ENCODE results near the gene SPRR2E.
"Not testable (repeated sequence)": the region's sequence is repeated elsewhere in the genome, so short reads cannot be mapped to it uniquely, and the experiment has no call there.

Gene SPRR2E

DNA sequence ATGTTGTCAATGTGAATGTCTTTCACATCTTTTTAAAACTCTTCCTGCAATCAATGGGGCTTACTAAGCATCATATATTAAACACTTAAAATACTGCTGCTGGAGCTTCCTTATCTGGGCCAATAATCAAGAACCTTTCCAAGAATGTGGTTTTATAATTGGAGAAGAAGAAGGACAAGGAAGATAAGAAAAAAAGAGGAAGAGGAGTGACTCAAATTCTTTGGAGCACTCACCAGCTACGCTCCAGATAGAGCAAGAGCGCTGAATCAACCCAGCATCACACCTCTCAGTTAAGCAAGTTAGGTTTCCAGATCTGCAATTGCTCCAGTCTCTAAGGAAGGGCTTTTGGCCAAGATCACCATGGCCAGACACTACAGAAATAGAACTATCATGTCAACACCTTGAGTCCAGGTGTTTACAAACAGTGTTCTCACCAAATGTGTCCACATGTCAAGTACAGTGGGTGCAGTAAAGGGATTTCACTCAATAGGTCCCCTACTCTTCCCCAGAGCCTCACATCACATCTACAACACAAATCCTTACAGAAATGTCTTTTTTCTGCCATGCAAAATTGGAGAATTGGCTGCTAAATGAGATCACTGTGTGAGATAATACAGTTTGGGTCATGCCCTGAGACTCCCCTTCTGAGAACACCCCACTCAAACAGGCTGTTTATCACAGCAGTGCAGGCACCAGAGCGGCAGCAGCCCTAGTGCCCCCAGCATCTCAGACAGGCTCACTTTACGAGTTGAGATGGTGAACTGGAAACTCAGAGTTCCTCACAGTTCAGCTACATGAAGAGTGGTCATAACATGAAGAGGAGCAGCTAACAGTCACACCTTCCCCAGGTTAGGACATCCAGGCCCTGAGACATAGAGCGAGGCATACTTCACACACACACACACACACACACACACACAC is 21.3 kb downstream of the SPRR2E start:
- H3K4me3 ChIP-seq (ENCODE audit: insufficient read depth, low read depth, low read length, poor library complexity, severe bottlenecking): no peak overlapping the region
- no peak overlapping the region for H3K27ac ChIP-seq (ENCODE audit: insufficient read depth, low read length, poor library complexity, severe bottlenecking)
- DNase-seq: no peak
- H3K36me3 ChIP-seq (ENCODE audit: control insufficient read depth, insufficient read depth, low read length): no peaks in the 10 kb centered on the region
- H3K9me3 ChIP-seq (ENCODE audit: control insufficient read depth, low read length): no peaks in the 10 kb centered on the region
- H3K27me3 ChIP-seq (replicated peaks; ENCODE audit: control insufficient read depth, insufficient read depth, low read length, poor library complexity, severe bottlenecking): peaks cover 2% of the 10 kb centered on the region
- H3K4me1 ChIP-seq (ENCODE audit: control insufficient read depth, insufficient read depth, low read length, poor library complexity, severe bottlenecking): no peaks in the 10 kb centered on the region

DNA sequence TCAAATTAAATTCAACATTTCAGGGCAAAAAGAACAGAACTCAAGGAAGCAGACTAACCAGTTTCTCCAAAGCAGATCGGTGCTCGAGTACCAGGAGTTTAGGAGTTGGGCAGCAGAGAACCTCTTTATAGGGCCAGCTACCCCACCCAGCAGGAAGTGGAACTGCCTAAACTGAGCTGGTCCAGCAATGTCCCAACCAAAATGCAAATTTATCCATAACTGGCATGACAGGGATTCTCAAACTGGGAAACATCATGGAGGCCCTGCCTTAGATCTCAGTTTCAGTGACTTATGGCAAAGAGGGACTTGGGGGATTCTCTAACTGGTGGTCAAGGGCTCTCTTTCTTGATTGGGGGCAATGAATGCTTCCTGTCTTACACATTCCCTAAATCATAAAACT is 22.8 kb downstream of the SPRR2E start, which contains the start of gene SPRR2B:
TSS of gene SPRR2B (minus strand) at position 101 of the 400 bp plus-strand sequence. CDS start 772 bp downstream, outside the sequence.
- DNase-seq: no peak
- Histone ChIP-seq H3K4me1 (ENCODE audit: control insufficient read depth, insufficient read depth, low read length, poor library complexity, severe bottlenecking) (no peaks in the 10 kb centered on the region), H3K27ac (ENCODE audit: insufficient read depth, low read length, poor library complexity, severe bottlenecking) (no peak within 1 kb of the TSS), H3K27me3 (replicated peaks; ENCODE audit: control insufficient read depth, insufficient read depth, low read length, poor library complexity, severe bottlenecking) (peaks cover 2% of the 10 kb centered on the region), H3K36me3 (ENCODE audit: control insufficient read depth, insufficient read depth, low read length) (no peaks in the 10 kb centered on the region), H3K9me3 (ENCODE audit: control insufficient read depth, low read length) (no peaks in the 10 kb centered on the region), H3K4me3 (ENCODE audit: insufficient read depth, low read depth, low read length, poor library complexity, severe bottlenecking) (no peak within 1 kb of the TSS)

GRCh38 chr1:153070243-153070642 is 24.1 kb downstream of the SPRR2E start:
- Histone ChIP-seq H3K9me3 (ENCODE audit: control insufficient read depth, low read length) (no peaks in the 10 kb centered on the region), H3K4me3 (ENCODE audit: insufficient read depth, low read depth, low read length, poor library complexity, severe bottlenecking) (no peak overlapping the region), H3K27me3 (replicated peaks; ENCODE audit: control insufficient read depth, insufficient read depth, low read length, poor library complexity, severe bottlenecking) (peaks cover 2% of the 10 kb centered on the region), H3K27ac (ENCODE audit: insufficient read depth, low read length, poor library complexity, severe bottlenecking) (no peak overlapping the region), H3K36me3 (ENCODE audit: control insufficient read depth, insufficient read depth, low read length) (no peaks in the 10 kb centered on the region), H3K4me1 (ENCODE audit: control insufficient read depth, insufficient read depth, low read length, poor library complexity, severe bottlenecking) (no peaks in the 10 kb centered on the region)
- DNase-seq: no peak

- no peak for DNase-seq
- Histone ChIP-seq H3K9me3 (ENCODE audit: control insufficient read depth, low read length) (no peaks in the 10 kb centered on the region), H3K27me3 (replicated peaks; ENCODE audit: control insufficient read depth, insufficient read depth, low read length, poor library complexity, severe bottlenecking) (no peaks in the 10 kb centered on the region), H3K4me3 (ENCODE audit: insufficient read depth, low read depth, low read length, poor library complexity, severe bottlenecking) (no peak overlapping the region), H3K4me1 (ENCODE audit: control insufficient read depth, insufficient read depth, low read length, poor library complexity, severe bottlenecking) (no peaks in the 10 kb centered on the region), H3K27ac (ENCODE audit: insufficient read depth, low read length, poor library complexity, severe bottlenecking) (no peak overlapping the region), H3K36me3 (ENCODE audit: control insufficient read depth, insufficient read depth, low read length) (no peaks in the 10 kb centered on the region)
These were observed 35.2 kb downstream of the SPRR2E start for GRCh38 chr1:153058826-153059784.

GRCh38 chr1:153058154-153058553 is 36.2 kb downstream of the SPRR2E start:
- Histone ChIP-seq H3K4me1 (ENCODE audit: control insufficient read depth, insufficient read depth, low read length, poor library complexity, severe bottlenecking) (no peaks in the 10 kb centered on the region), H3K36me3 (ENCODE audit: control insufficient read depth, insufficient read depth, low read length) (no peaks in the 10 kb centered on the region), H3K27me3 (replicated peaks; ENCODE audit: control insufficient read depth, insufficient read depth, low read length, poor library complexity, severe bottlenecking) (no peaks in the 10 kb centered on the region), H3K4me3 (ENCODE audit: insufficient read depth, low read depth, low read length, poor library complexity, severe bottlenecking) (no peak overlapping the region), H3K9me3 (ENCODE audit: control insufficient read depth, low read length) (no peaks in the 10 kb centered on the region), H3K27ac (ENCODE audit: insufficient read depth, low read length, poor library complexity, severe bottlenecking) (no peak overlapping the region)
- DNase-seq: no peak

DNA sequence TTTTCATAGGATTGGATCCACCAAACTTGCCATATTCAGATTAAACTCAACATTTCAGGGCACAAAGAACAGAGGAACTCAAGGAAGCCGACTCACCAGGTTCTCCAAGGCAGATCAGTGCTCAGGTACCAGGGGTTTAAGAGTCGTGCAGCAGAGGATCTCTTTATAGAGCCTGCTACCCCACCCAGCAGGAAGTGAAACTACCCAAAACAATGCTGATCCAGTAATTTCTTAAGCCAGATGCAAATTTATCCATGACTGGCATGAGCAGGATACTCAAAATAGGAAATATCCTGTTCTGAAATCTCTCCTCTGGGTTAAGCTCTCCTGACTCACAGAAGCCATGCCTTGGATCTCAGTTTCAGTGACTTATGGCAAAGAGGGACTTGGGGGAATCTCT is 37.0 kb downstream of the SPRR2E start, which contains the start of gene SPRR2A:
TSS of gene SPRR2A (minus strand) at position 138 of the 400 bp plus-strand sequence. CDS start 777 bp downstream, outside the sequence.
- Histone ChIP-seq H3K27me3 (replicated peaks; ENCODE audit: control insufficient read depth, insufficient read depth, low read length, poor library complexity, severe bottlenecking) (no peaks in the 10 kb centered on the region), H3K4me1 (ENCODE audit: control insufficient read depth, insufficient read depth, low read length, poor library complexity, severe bottlenecking) (no peaks in the 10 kb centered on the region), H3K9me3 (ENCODE audit: control insufficient read depth, low read length) (no peaks in the 10 kb centered on the region), H3K36me3 (ENCODE audit: control insufficient read depth, insufficient read depth, low read length) (no peaks in the 10 kb centered on the region), H3K4me3 (ENCODE audit: insufficient read depth, low read depth, low read length, poor library complexity, severe bottlenecking) (no peak within 1 kb of the TSS), H3K27ac (ENCODE audit: insufficient read depth, low read length, poor library complexity, severe bottlenecking) (no peak within 1 kb of the TSS)
- no peak for DNase-seq

DNA sequence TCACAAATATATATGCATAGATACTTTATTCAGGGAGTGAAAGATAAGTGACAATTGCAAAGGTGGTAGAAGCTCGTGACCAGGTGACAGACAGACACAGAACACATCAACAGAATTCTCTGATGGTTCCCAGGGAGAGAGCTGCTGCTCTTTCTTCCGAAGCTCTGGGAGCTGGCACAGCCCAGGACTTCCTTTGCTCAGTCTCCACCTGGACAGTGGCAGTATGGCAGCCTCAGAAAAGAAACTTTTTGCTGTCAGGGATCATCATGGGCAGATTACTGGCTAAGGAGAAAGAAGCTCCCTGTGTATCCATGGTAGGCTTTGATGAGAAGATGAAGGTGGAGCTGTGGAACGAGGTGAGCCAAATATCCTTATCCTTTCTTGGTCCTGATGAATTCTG is 38.2 kb downstream of the SPRR2E start:
- H3K27ac ChIP-seq (ENCODE audit: insufficient read depth, low read length, poor library complexity, severe bottlenecking); H3K27me3 ChIP-seq (replicated peaks; ENCODE audit: control insufficient read depth, insufficient read depth, low read length, poor library complexity, severe bottlenecking); H3K4me3 ChIP-seq (ENCODE audit: insufficient read depth, low read depth, low read length, poor library complexity, severe bottlenecking); H3K9me3 ChIP-seq (ENCODE audit: control insufficient read depth, low read length); DNase-seq; H3K4me1 ChIP-seq (ENCODE audit: control insufficient read depth, insufficient read depth, low read length, poor library complexity, severe bottlenecking); H3K36me3 ChIP-seq (ENCODE audit: control insufficient read depth, insufficient read depth, low read length): not testable (repeated sequence)

GRCh38 chr1:153049211-153049610 is 45.1 kb downstream of the SPRR2E start:
- no peaks in the 10 kb centered on the region for H3K4me1 ChIP-seq (ENCODE audit: control insufficient read depth, insufficient read depth, low read length, poor library complexity, severe bottlenecking)
- H3K27me3 ChIP-seq (replicated peaks; ENCODE audit: control insufficient read depth, insufficient read depth, low read length, poor library complexity, severe bottlenecking): no peaks in the 10 kb centered on the region
- DNase-seq: no peak
- no peak overlapping the region for H3K27ac ChIP-seq (ENCODE audit: insufficient read depth, low read length, poor library complexity, severe bottlenecking)
- no peaks in the 10 kb centered on the region for H3K36me3 ChIP-seq (ENCODE audit: control insufficient read depth, insufficient read depth, low read length)
- H3K9me3 ChIP-seq (ENCODE audit: control insufficient read depth, low read length): no peaks in the 10 kb centered on the region
- no peak overlapping the region for H3K4me3 ChIP-seq (ENCODE audit: insufficient read depth, low read depth, low read length, poor library complexity, severe bottlenecking)

All from effector memory CD4-positive, alpha-beta T cell (primary cell).